GM23338 (cell line): ENCODE results near the gene VWA2. TPM values are rescaled to one million over a fixed set of nuclear protein-coding genes. Genes with fewer than 3 reads are reported as not detected.

ENCODE experiments used
- ATAC-seq: fragments of 200-7000 bp; cut with Tn5 transposase; 3 replicates; pipeline ENCODE4 v1.9.1; 2020
- DNase-seq: peaks from one replicate; pipeline ENCODE4 v3.0.0-alpha.2; 2015; ENCODE audit warnings: low spot score
- H2AFZ ChIP-seq: fragments of 200-600 bp; sonication (generic); 2 replicates; pipeline ENCODE4 v1.8.0; 2016; ENCODE audit warnings: antibody characterized with exemption, mild to moderate bottlenecking, moderate library complexity
- H3F3A ChIP-seq: fragments of 200-600 bp; sonication (generic); replicated peaks from 2 replicates; pipeline ENCODE4 v1.8.0; 2017; ENCODE audit warnings: antibody characterized with exemption, mixed run types, low read depth
- H3K27ac ChIP-seq: fragments of 200-600 bp; sonication (generic); 2 replicates; pipeline ENCODE4 v1.6.1; 2016; ENCODE audit warnings: low read depth
- H3K27me3 ChIP-seq: fragments of 200-600 bp; sonication (generic); 2 replicates; pipeline ENCODE4 v1.8.0; 2016; ENCODE audit warnings: mild to moderate bottlenecking, mixed run types, moderate library complexity; ENCODE audit not compliant: insufficient read depth
- H3K36me3 ChIP-seq: fragments of 200-600 bp; sonication (generic); 2 replicates; pipeline ENCODE4 v1.8.0; 2016; ENCODE audit warnings: mild to moderate bottlenecking; ENCODE audit not compliant: insufficient read depth
- H3K4me1 ChIP-seq: fragments of 200-600 bp; sonication (generic); 2 replicates; pipeline ENCODE4 v1.8.0; 2016; ENCODE audit warnings: mild to moderate bottlenecking, moderate library complexity; ENCODE audit not compliant: insufficient read depth
- H3K4me2 ChIP-seq: fragments of 200-600 bp; sonication (generic); 2 replicates; pipeline ENCODE4 v1.7.1; 2017; ENCODE audit warnings: mixed run types
- H3K4me3 ChIP-seq: fragments of 200-600 bp; sonication (generic); 2 replicates; pipeline ENCODE4 v1.6.1; 2016; ENCODE audit warnings: mixed run types
- H3K79me2 ChIP-seq: fragments of 200-600 bp; sonication (generic); replicated peaks from 2 replicates; pipeline ENCODE4 v1.8.0; 2017; ENCODE audit warnings: mild to moderate bottlenecking; ENCODE audit not compliant: insufficient read depth
- H3K9me2 ChIP-seq: fragments of 200-600 bp; sonication (generic); 2 replicates; pipeline ENCODE4 v1.8.0; 2017; ENCODE audit not compliant: insufficient read depth
- H4K20me1 ChIP-seq: fragments of 200-600 bp; sonication (generic); replicated peaks from 2 replicates; pipeline ENCODE4 v1.8.0; 2017; ENCODE audit warnings: mild to moderate bottlenecking; ENCODE audit not compliant: insufficient read depth
- H3K27ac Mint-ChIP-seq: 2 replicates; pipeline ENCODE4 v1.8.0; 2020; ENCODE audit warnings: inconsistent platforms, mild to moderate bottlenecking, moderate library complexity, mixed read lengths
- H3K27me3 Mint-ChIP-seq: 3 replicates; pipeline ENCODE4 v1.8.0; 2022; ENCODE audit warnings: low read depth, mild to moderate bottlenecking, moderate library complexity, mixed read lengths, inconsistent platforms; ENCODE audit not compliant: insufficient read depth, poor library complexity
- H3K36me3 Mint-ChIP-seq: 3 replicates; pipeline ENCODE4 v1.8.0; 2021; ENCODE audit warnings: low read depth, mild to moderate bottlenecking, inconsistent platforms, moderate library complexity, mixed read lengths
- H3K4me1 Mint-ChIP-seq: 3 replicates; pipeline ENCODE4 v1.8.0; 2020; ENCODE audit warnings: mild to moderate bottlenecking, inconsistent platforms, mixed read lengths
- H3K4me3 Mint-ChIP-seq: 3 replicates; pipeline ENCODE4 v1.8.0; 2021; ENCODE audit warnings: moderate library complexity, mild to moderate bottlenecking, inconsistent platforms, mixed read lengths
- H3K9me3 Mint-ChIP-seq: 3 replicates; pipeline ENCODE4 v1.8.0; 2020; ENCODE audit warnings: moderate library complexity, mild to moderate bottlenecking, inconsistent platforms, mixed read lengths
- CREB1 ChIP-seq: fragments of 250-450 bp; sonication (Bioruptor Pico); IDR thresholded peaks from 2 replicates; pipeline ENCODE4 v1.5.0; 2020; ENCODE audit warnings: low read depth, mild to moderate bottlenecking, moderate library complexity
- CTCF ChIP-seq, 2 experiments: fragments of 200-600 bp in 1 of 2; sonication (generic) in 1 of 2; conservative IDR thresholded peaks; 2 replicates each; pipeline versions ENCODE4 v1.5.1 to v1.6.1; 2016 to 2017; ENCODE audit warnings: antibody characterized with exemption in 2 of 2, low read depth in 2 of 2, mild to moderate bottlenecking in 2 of 2, moderate library complexity in 1 of 2
- ETS1 ChIP-seq: IDR thresholded peaks from 2 replicates; pipeline ENCODE4 v1.6.1; 2016; ENCODE audit warnings: antibody characterized with exemption
- EZH2 ChIP-seq: fragments of 200-600 bp; sonication (generic); IDR thresholded peaks from one replicate; pipeline ENCODE4 v1.8.0; 2017; ENCODE audit warnings: antibody characterized with exemption, mild to moderate bottlenecking, low read depth; ENCODE audit not compliant: unreplicated experiment
- EZH2phosphoT487 ChIP-seq: fragments of 200-600 bp; sonication (generic); IDR thresholded peaks from one replicate; pipeline ENCODE4 v1.8.1; 2018; ENCODE audit warnings: antibody characterized with exemption; ENCODE audit not compliant: unreplicated experiment
- JUNB ChIP-seq: IDR thresholded peaks from one replicate; pipeline ENCODE4 v1.6.1; 2016; ENCODE audit warnings: antibody characterized with exemption; ENCODE audit not compliant: unreplicated experiment
- NANOG ChIP-seq: IDR thresholded peaks from 2 replicates; pipeline ENCODE4 v1.6.1; 2016; ENCODE audit warnings: antibody characterized with exemption, borderline replicate concordance
- POLR2AphosphoS5 ChIP-seq: IDR thresholded peaks from 2 replicates; pipeline ENCODE4 v1.6.1; 2016; ENCODE audit warnings: antibody characterized with exemption, low read depth
- REST ChIP-seq: IDR thresholded peaks from one replicate; pipeline ENCODE4 v1.6.1; 2018; ENCODE audit warnings: antibody characterized with exemption; ENCODE audit not compliant: unreplicated experiment
- STAT1 ChIP-seq: IDR thresholded peaks from one replicate; pipeline ENCODE4 v1.6.1; 2016; ENCODE audit warnings: antibody characterized with exemption; ENCODE audit not compliant: unreplicated experiment
- ZNF114 ChIP-seq: fragments of 250-450 bp; sonication (Bioruptor Pico); IDR thresholded peaks from 2 replicates; pipeline ENCODE4 v1.5.0; 2020; ENCODE audit warnings: mild to moderate bottlenecking, moderate library complexity
- ZNF331 ChIP-seq: fragments of 250-450 bp; sonication (Bioruptor Pico); IDR thresholded peaks from 2 replicates; pipeline ENCODE4 v1.5.0; 2020; ENCODE audit warnings: low read depth, mild to moderate bottlenecking, moderate library complexity
- polyA plus RNA-seq: library from polyadenylated mRNA; unstranded; fragments of >200 nt; fragmentation: Nextera tagmentation; extraction: Ambion mirVana; gene quantifications from 2 replicates; pipeline ENCODE4 v1.2.1, GENCODE V29; 2016
- total RNA-seq: library from RNA; depleted of rRNA; stranded (reverse); fragments of >200 nt; shearing (Covaris generic); gene quantifications from 2 replicates; pipeline ENCODE4 v1.2.3, GENCODE V29; 2014
- TF ChIP-seq, protein P1 (sequence below): fragments of 250-450 bp; sonication (Bioruptor Pico); IDR thresholded peaks from 2 replicates; pipeline ENCODE4 v1.5.0; 2020; ENCODE audit warnings: mild to moderate bottlenecking, moderate library complexity

Gene VWA2
- total and polyA plus RNA-seq, 2 experiments from 2014 or later = 0.48 to 3.7 TPM

- H3K4me2 ChIP-seq = no peak overlapping the region
- H3K27ac Mint-ChIP-seq = no peak overlapping the region
- H3K27ac ChIP-seq = no peak overlapping the region
- H4K20me1 ChIP-seq = no peaks in the 10 kb centered on the region
- DNase-seq = no peak
- no peaks in the 10 kb centered on the region for H3K9me3 Mint-ChIP-seq
- no peak for TF ChIP-seq POLR2AphosphoS5
- no peak for TF ChIP-seq CTCF (conservative IDR thresholded peaks at IDR 0.05; ENCODE audit: low read depth in 2 of 2)
- no peak for TF ChIP-seq EZH2
- TF ChIP-seq JUNB = no peak
- TF ChIP-seq ETS1 = no peak
- no peak for TF ChIP-seq NANOG
- no peak for TF ChIP-seq EZH2phosphoT487
- TF ChIP-seq STAT1 = no peak
- TF ChIP-seq CREB1 (CRISPR knock-in tag) = no peak
- no peak for TF ChIP-seq REST
- no peak for TF ChIP-seq ZNF114
- TF ChIP-seq, protein P1, sequence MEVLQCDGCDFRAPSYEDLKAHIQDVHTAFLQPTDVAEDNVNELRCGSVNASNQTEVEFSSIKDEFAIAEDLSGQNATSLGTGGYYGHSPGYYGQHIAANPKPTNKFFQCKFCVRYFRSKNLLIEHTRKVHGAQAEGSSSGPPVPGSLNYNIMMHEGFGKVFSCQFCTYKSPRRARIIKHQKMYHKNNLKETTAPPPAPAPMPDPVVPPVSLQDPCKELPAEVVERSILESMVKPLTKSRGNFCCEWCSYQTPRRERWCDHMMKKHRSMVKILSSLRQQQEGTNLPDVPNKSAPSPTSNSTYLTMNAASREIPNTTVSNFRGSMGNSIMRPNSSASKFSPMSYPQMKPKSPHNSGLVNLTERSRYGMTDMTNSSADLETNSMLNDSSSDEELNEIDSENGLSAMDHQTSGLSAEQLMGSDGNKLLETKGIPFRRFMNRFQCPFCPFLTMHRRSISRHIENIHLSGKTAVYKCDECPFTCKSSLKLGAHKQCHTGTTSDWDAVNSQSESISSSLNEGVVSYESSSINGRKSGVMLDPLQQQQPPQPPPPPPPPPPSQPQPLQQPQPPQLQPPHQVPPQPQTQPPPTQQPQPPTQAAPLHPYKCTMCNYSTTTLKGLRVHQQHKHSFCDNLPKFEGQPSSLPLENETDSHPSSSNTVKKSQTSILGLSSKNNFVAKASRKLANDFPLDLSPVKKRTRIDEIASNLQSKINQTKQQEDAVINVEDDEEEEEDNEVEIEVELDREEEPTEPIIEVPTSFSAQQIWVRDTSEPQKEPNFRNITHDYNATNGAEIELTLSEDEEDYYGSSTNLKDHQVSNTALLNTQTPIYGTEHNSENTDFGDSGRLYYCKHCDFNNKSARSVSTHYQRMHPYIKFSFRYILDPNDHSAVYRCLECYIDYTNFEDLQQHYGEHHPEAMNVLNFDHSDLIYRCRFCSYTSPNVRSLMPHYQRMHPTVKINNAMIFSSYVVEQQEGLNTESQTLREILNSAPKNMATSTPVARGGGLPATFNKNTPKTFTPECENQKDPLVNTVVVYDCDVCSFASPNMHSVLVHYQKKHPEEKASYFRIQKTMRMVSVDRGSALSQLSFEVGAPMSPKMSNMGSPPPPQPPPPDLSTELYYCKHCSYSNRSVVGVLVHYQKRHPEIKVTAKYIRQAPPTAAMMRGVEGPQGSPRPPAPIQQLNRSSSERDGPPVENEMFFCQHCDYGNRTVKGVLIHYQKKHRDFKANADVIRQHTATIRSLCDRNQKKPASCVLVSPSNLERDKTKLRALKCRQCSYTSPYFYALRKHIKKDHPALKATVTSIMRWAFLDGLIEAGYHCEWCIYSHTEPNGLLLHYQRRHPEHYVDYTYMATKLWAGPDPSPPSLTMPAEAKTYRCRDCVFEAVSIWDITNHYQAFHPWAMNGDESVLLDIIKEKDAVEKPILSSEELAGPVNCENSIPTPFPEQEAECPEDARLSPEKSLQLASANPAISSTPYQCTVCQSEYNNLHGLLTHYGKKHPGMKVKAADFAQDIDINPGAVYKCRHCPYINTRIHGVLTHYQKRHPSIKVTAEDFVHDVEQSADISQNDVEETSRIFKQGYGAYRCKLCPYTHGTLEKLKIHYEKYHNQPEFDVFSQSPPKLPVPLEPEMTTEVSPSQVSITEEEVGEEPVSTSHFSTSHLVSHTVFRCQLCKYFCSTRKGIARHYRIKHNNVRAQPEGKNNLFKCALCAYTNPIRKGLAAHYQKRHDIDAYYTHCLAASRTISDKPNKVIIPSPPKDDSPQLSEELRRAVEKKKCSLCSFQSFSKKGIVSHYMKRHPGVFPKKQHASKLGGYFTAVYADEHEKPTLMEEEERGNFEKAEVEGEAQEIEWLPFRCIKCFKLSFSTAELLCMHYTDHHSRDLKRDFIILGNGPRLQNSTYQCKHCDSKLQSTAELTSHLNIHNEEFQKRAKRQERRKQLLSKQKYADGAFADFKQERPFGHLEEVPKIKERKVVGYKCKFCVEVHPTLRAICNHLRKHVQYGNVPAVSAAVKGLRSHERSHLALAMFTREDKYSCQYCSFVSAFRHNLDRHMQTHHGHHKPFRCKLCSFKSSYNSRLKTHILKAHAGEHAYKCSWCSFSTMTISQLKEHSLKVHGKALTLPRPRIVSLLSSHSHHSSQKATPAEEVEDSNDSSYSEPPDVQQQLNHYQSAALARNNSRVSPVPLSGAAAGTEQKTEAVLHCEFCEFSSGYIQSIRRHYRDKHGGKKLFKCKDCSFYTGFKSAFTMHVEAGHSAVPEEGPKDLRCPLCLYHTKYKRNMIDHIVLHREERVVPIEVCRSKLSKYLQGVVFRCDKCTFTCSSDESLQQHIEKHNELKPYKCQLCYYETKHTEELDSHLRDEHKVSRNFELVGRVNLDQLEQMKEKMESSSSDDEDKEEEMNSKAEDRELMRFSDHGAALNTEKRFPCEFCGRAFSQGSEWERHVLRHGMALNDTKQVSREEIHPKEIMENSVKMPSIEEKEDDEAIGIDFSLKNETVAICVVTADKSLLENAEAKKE (CRISPR knock-in tag) = no peak
- TF ChIP-seq ZNF331 = no peak
- no peaks in the 10 kb centered on the region for H3K79me2 ChIP-seq
- no peaks in the 10 kb centered on the region for H3K36me3 ChIP-seq
- H3K27me3 ChIP-seq = peaks cover 35% of the 10 kb centered on the region
- H3F3A ChIP-seq = no peaks in the 10 kb centered on the region
- no peak overlapping the region for H3K4me3 Mint-ChIP-seq
- ATAC-seq = no peak
- H3K36me3 Mint-ChIP-seq = no peaks in the 10 kb centered on the region
- H3K9me2 ChIP-seq = no peaks in the 10 kb centered on the region
- H3K27me3 Mint-ChIP-seq = peaks cover 24% of the 10 kb centered on the region
- H2AFZ ChIP-seq = no peak overlapping the region
- H3K4me1 Mint-ChIP-seq = peaks cover 18% of the 10 kb centered on the region
- peaks cover 9% of the 10 kb centered on the region for H3K4me1 ChIP-seq
- no peak overlapping the region for H3K4me3 ChIP-seq
Observed at GRCh38 chr10:114242235-114242634, 3.2 kb downstream of the VWA2 start.
